NCI-H446 (cell line): ENCODE measurements around the gene MBOAT1.
A peak's percentile ranks its signal among the peaks of the same experiment; 100 is the strongest.

Source experiments
- DNase-seq, 2 experiments: peaks; one replicate each; lab custom pipeline; 2025; lab: John Stamatoyannopoulos, UW

Gene MBOAT1

GRCh38 chr6:20098267-20098876 lies 113.9 kb downstream of the MBOAT1 start:
- DNase-seq = no peak

- DNase-seq = no peak
Observed at GRCh38 chr6:20096536-20096935, 115.7 kb downstream of the MBOAT1 start.

- no peak for DNase-seq
Observed at GRCh38 chr6:20095436-20095835, 116.8 kb downstream of the MBOAT1 start.

DNA sequence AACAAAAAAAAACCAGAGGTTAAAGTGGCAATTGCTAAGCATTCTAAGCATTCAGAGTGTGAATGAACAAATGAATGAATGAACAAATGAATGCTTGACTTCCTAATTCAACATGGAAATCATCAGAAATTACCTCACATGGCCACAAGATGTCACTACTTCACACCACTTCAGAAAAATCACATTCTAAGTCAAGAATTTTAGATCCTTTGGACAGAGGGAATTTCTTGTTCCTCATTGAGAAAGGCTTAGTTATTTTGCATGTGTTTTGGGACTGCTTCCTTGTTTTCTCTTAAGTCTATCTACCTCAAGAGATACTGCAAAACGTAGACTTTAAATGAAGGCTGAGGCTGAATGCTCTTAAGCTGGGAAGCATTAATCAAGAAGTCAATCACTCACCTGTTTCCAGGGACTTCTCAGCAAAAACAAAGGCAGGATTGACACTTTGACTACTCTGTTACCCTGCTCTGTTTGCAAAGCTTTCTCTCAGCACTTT lies 120.2 kb downstream of the MBOAT1 start:
- peak; percentile 64 to 65 for DNase-seq

DNA sequence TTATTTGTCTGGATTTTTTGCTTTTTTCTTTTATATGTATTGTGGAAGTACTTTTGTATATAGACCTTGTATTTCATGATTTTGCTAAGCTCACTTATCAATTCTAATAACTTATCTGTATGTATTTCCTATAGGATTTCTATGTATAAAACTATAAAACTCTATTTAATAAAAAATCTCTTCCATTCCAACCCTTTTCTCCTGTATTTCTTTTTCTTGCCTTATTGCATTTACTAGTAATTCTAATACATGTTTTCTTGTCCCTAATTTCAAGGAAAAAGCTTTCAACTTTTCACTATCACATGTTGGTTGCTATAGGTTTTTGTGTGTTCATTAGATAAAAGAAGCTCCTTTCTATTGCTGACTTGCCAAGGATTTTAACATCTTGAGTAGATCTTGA lies 125.3 kb downstream of the MBOAT1 start:
- DNase-seq = no peak

GRCh38 chr6:20085817-20086216 lies 126.5 kb downstream of the MBOAT1 start:
- DNase-seq = no peak

- no peak for DNase-seq
Observed at GRCh38 chr6:20084411-20084810, 127.9 kb downstream of the MBOAT1 start.

DNA sequence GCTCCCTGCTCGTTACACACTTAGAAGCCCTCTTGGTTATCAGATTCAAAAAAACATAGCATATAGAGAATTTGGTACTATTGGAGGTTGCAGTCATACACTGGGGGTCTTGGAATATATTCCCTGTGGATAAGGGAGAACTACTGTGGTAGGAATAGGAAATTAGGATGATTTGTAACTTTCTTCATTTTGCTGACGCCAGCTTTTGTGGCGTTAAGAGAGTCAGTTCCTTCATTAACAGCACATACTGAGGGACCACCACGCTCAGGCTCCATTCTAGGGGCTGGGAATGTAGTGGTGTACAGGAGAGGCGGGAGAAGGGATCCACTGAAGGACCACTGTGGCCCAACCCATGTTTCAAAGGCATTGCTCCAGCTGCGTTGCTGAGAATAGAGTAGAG lies 140.3 kb downstream of the MBOAT1 start:
- DNase-seq = no peak

- DNase-seq = no peak
Observed at GRCh38 chr6:20070047-20070446, 142.2 kb downstream of the MBOAT1 start.

GRCh38 chr6:20069021-20069522 lies 143.2 kb downstream of the MBOAT1 start:
- DNase-seq = no peak

GRCh38 chr6:20068421-20068988 lies 143.8 kb downstream of the MBOAT1 start:
- DNase-seq = no peak

DNA sequence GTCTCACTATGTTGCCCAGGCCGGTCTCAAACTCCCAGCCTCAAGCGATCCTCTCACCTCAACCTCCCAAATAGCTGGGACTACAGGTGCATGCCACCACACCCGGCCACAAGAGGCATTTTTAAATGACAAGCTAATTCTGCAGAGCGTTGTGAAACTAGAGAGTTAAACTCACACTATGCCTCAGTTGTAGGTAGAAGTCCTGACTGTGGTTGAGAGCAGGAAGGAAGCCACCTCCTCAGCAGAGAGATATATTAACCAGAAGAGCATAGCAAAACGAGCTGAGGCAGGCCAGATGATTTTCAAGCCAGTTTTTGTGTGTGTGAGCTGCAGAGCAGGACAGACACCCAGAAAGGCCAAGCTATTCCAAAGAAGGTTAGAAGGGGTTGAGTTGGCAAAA lies 150.3 kb downstream of the MBOAT1 start:
- no peak for DNase-seq

DNA sequence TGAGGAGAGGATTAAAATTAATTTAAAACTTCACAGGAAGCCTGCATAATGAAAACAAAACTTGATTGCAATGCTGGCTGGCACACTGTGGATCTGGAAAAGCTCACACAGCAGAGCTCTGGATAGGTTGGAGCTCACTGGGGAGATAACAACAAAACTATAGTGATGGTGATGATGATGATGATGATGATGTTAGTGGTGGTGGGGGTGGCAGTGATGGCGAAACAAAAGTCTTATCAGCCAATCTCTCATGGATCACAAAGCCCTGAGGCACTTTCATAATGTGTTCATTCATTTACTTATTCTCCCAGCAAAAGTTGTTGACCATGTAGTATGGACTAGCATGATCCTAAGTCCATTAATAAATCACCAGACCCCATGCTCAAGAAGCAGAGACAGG lies 152.0 kb downstream of the MBOAT1 start:
- no peak for DNase-seq

DNA sequence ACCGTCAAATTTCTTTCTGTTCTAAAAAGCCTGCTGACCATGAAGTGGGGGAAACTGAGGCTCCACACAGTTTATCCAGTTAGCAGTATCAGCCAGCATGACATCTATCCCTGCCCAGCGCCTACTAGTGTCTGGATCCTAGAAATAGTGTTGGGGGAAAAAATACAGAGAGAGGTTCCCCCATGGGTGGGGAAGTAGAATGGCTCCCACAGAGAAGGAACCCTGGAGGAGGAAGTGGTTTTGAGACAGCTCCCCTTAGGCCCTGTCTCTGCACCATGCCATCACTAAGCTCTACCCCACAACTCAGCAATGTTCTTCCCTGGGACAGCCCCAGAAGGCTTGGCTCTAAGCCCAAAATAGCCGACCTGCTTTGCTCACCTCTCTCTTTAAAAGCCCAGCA lies 153.4 kb downstream of the MBOAT1 start:
- DNase-seq = no peak

DNA sequence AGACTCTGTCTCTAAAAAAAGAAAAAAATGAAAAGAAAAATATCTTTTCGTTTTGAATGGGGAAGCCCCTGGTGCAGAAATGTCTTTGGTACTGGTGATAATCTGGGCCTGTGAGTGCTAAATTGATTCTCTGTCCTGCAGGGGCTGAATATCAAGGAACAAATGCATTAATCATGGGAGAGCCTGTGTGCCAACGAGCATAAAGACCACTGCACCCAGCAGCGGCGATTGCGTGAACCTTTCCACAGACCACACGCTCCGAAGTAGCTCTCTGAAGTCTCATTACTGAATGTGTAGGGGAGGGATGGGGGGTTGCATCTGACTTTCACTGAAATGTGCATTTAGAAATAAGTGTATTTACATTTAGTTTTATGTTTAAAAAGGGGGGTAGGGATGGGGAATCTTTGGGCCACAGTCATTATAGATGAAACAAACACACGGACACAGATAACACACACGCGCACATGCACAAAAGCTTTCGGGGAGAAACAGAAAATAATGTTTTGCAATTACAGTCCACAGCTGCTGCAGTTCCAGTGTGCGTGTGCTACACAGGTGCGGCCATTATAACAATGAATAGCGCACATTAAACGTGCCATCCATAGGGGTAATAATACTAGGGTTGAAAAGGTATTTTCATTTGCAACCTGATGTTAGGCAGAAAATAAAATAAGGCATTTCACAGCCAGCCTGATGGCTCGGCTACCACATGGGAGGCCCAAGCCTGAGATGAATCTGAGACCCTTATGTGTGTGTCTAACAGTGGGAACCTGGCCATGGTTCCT lies 154.0 kb downstream of the MBOAT1 start:
- no peak for DNase-seq

GRCh38 chr6:20056350-20056992 lies 155.8 kb downstream of the MBOAT1 start:
- peak; percentile 7 to 75 for DNase-seq

DNA sequence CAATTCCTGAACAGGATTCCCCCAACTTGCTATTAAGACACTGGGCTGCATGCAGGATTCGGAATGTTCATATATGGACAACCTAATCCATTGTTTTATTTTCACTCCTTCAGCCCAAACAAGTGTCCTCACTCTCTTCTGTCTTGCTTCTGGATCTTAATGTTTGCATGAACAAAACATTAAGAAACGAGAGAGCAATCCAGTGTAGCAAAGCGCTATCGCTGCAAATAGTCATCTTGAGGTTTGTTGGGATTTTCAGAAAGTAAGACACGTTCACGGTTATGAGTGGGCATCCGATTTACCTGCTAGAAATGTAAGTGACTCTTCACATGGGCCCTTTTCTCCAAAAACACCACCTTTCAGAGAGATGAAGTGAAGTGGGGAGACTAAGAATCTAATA lies 156.4 kb downstream of the MBOAT1 start:
- no peak for DNase-seq
